RWPE2 (cell line): ENCODE measurements around the gene FAM53C.

ENCODE experiments used
- ATAC-seq: fragments of 200-7000 bp; cut with Tn5 transposase; 3 replicates; pipeline ENCODE4 v1.9.1; 2021; ENCODE audit warnings: low read depth
- DNase-seq: peaks from one replicate; pipeline ENCODE4 v3.0.0-alpha.2; 2020; ENCODE audit warnings: low spot score
- H3K27ac ChIP-seq: fragments of 450-650 bp; 2 replicates; pipeline ENCODE4 v1.5.1; 2017; ENCODE audit warnings: mild to moderate bottlenecking; ENCODE audit not compliant: poor library complexity, severe bottlenecking
- H3K27me3 ChIP-seq: fragments of 250-450 bp; sonication (Bioruptor Pico); 2 replicates; pipeline ENCODE4 v1.5.1; 2021; ENCODE audit warnings: mild to moderate bottlenecking, moderate library complexity; ENCODE audit not compliant: insufficient read depth, poor library complexity, severe bottlenecking
- H3K36me3 ChIP-seq: fragments of 250-450 bp; sonication (Bioruptor Pico); 2 replicates; pipeline ENCODE4 v1.5.1; 2020; ENCODE audit warnings: low read depth, mild to moderate bottlenecking, moderate library complexity
- H3K4me1 ChIP-seq: fragments of 250-450 bp; sonication (Bioruptor Pico); 2 replicates; pipeline ENCODE4 v1.5.1; 2021; ENCODE audit warnings: mild to moderate bottlenecking, moderate library complexity; ENCODE audit not compliant: insufficient read depth, poor library complexity, severe bottlenecking
- H3K4me3 ChIP-seq: fragments of 250-450 bp; sonication (Bioruptor Pico); 2 replicates; pipeline ENCODE4 v1.5.1; 2021; ENCODE audit warnings: mild to moderate bottlenecking, moderate library complexity; ENCODE audit not compliant: severe bottlenecking
- H3K9me3 ChIP-seq: fragments of 250-450 bp; sonication (Bioruptor Pico); 2 replicates; pipeline ENCODE4 v1.5.1; 2021; ENCODE audit warnings: mild to moderate bottlenecking, moderate library complexity; ENCODE audit not compliant: severe bottlenecking
- TF ChIP-seq, protein P1 (sequence below): fragments of 450-650 bp; IDR thresholded peaks from one replicate; pipeline ENCODE4 v1.5.1; 2017; ENCODE audit warnings: mild to moderate bottlenecking, moderate library complexity; ENCODE audit not compliant: poor library complexity, severe bottlenecking

FAM53C gene

DNA sequence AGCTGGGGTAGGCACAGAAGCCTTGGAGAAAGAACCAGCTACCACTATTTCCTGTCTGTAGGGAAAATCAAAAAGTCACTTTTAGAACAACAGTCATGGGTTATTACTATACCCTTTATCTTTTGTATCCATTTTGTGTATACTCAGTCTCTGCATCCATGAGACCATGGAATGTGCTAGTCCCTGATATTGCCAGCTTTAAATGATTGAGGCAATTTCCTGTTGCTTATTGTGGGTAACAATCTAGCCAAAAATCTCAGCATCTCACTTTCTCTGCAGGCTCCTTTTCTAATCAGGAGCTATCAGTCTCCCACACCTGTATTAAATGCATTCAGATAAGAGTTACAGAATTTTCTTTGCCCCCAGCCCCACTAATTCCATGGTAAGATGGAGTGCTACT, 13.5 kb downstream of the FAM53C start:
- TF ChIP-seq, protein P1, sequence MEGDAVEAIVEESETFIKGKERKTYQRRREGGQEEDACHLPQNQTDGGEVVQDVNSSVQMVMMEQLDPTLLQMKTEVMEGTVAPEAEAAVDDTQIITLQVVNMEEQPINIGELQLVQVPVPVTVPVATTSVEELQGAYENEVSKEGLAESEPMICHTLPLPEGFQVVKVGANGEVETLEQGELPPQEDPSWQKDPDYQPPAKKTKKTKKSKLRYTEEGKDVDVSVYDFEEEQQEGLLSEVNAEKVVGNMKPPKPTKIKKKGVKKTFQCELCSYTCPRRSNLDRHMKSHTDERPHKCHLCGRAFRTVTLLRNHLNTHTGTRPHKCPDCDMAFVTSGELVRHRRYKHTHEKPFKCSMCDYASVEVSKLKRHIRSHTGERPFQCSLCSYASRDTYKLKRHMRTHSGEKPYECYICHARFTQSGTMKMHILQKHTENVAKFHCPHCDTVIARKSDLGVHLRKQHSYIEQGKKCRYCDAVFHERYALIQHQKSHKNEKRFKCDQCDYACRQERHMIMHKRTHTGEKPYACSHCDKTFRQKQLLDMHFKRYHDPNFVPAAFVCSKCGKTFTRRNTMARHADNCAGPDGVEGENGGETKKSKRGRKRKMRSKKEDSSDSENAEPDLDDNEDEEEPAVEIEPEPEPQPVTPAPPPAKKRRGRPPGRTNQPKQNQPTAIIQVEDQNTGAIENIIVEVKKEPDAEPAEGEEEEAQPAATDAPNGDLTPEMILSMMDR, result no peak
- Histone ChIP-seq H3K4me3 (no peak overlapping the region), H3K36me3 (peaks cover 10% of the 10 kb centered on the region), H3K9me3 (peaks cover 3% of the 10 kb centered on the region), H3K4me1 (peaks cover 16% of the 10 kb centered on the region), H3K27ac (peak overlapping the region; percentile 60), H3K27me3 (no peaks in the 10 kb centered on the region)
- DNase-seq, result no peak
- ATAC-seq, result no peak

DNA sequence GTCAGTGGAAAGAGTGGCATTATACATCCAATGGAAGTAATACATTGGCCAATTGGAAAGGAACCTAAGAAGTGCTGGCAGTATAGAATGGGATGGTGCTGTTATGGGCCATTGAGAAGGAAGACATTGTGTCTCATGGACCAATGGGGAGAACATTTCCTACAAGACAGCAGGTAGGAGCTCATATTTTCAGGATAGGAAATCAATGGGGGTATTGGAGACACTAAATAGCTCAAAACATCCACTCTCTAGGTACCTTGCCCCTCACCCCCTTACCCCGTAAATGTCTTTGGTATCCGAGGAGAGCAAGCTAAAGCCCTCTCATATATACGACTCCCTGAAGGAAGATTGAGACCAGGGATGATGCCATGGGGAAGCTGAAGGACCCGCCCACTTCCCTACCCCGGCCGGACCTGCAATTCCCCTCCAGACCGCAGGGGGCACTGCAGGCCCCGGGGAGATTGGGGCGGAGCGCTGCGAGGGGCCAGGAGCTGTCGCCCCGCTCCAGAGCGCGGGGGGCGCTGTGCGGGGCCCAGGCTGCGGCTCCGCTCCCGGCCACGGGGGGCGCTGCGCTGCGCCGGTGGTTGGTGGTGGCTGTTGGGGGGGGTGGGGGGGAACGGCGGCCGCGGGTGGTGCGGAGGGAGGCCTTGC, 14.1 kb downstream of the FAM53C start, which contains the start of gene KDM3B:
Gene KDM3B (plus strand): TSS at position 615 of the 651 bp plus-strand sequence. CDS start 111 bp downstream, outside the sequence.
- Histone ChIP-seq H3K36me3 (peaks cover 4% of the 10 kb centered on the region; the same call in 1 of the 2 replicates), H3K4me1 (peaks cover 16% of the 10 kb centered on the region), H3K4me3 (peak within 1 kb of the TSS; percentile 79), H3K27me3 (no peaks in the 10 kb centered on the region), H3K27ac (peak within 1 kb of the TSS; percentile 60), H3K9me3 (peaks cover 3% of the 10 kb centered on the region)
- peak; percentile 73 for DNase-seq
- peak; percentile 53 for ATAC-seq
- TF ChIP-seq, protein P1, result peak; percentile 100

DNA sequence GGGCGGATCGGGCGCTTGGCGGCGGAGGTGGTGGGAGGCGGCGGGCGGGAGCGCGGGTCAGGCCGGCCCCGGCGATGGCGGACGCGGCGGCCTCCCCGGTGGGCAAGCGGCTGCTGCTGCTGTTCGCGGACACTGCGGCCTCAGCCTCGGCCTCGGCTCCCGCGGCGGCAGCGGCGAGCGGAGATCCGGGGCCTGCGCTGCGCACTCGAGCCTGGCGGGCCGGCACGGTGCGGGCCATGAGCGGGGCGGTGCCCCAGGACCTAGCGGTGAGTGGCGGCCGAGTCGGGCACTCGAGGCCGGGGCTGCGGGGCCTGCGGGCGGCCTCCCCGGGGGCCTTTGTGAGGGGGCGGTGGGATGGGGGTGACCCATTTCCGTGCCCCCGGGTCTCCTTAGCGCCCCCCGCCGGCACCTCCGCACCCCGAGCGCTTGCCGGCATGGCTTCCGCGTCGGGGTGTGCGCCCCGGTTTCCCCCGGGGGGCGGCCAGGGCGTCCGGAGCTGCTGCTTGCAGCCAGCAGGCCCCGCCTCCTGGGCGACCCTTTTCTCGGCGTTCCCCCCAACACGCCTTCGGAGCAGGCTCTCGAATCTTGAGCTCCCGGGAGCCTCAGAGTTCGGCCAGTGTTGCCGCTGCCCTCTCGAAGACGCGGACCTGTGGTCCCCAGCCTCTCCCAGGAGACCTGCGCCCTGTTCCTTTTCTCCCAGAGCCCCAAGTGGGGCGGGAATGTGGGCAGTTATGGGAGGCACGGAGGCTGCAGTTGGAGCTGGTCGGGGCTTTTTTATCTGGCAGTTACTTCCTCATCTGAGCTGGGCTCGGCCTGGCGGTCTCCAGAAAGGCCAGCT, 14.9 kb downstream of the FAM53C start:
- peaks cover 3% of the 10 kb centered on the region for H3K9me3 ChIP-seq
- TF ChIP-seq, protein P1, result peak; percentile 98
- ATAC-seq, result peak; percentile 42
- H3K27me3 ChIP-seq, result no peaks in the 10 kb centered on the region
- peaks cover 16% of the 10 kb centered on the region for H3K4me1 ChIP-seq
- H3K4me3 ChIP-seq, result peak overlapping the region; percentile 79
- H3K27ac ChIP-seq, result peak overlapping the region; percentile 60
- DNase-seq, result peak; percentile 71
- H3K36me3 ChIP-seq, result 0 out of 2 replicates have a peak, but pooled peaks cover 3% of the 10 kb centered on the region

DNA sequence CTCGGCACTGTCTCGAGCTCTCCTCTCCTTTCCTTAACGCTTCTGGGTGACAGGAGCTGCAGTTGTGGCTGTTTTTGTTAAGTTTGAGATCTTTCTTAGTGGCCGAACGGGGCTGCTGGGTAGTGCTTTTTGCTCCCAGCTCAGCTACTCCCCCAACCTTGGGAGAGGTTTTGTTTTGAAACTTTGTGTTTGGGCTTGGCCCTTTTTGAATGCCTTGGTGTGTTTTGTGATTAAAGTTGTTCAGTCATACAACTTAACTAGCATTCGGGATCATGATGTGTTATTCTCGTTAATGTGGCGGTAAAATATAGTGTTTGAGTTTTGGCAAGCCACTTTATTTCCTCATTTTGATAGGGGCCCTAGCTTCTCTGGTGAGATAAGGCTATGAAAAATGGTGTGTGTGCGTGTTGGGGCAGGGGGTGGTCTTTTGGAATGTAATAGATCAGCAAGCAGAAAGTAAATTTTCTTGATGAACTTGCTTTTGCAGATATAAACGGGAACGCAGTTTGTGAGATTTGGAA, 15.6 kb downstream of the FAM53C start:
- no peaks in the 10 kb centered on the region for H3K27me3 ChIP-seq
- 0 out of 2 replicates have a peak, but pooled peaks cover 3% of the 10 kb centered on the region for H3K36me3 ChIP-seq
- H3K9me3 ChIP-seq, result peaks cover 3% of the 10 kb centered on the region
- H3K4me1 ChIP-seq, result peaks cover 16% of the 10 kb centered on the region
- TF ChIP-seq, protein P1, result no peak
- DNase-seq (no peak), ATAC-seq (no peak)
- peak overlapping the region; percentile 60 for H3K27ac ChIP-seq
- H3K4me3 ChIP-seq, result peak overlapping the region; percentile 79
